ENCODE measurements around the gene UGT1A9.

Gene UGT1A9

DNA sequence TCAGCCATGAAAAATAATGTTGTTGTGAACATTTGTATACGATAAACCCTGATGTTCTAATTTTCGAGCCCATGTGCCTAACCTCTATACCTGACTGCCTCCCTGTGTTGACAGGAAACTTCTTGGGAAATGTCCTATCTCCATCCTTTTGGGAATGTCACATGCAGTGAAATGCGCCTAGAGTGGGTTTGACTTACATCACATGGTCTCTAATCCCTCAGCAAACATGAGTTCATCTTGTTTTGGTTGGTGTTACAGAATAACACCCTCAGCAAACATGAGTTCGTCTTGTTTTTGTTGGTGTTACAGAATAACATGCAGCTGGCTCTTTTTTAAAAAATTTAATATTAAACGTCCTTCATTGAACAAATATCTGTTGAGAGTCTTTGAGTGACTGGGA lies 16.6 kb downstream of the UGT1A9 start:
- DNase-seq (ENCODE audit: low spot score): no peak
- in situ Hi-C loops (cut with MboI; ENCODE audit: low pct_unique_long_range_greater_than_20kb, low sequenced_read_pairs, unreplicated experiment): no loop called here
- no peak for TF ChIP-seq CTCF (IDR thresholded peaks at IDR 0.05; ENCODE audit: extremely low read depth, insufficient read depth, missing control alignments)

DNA sequence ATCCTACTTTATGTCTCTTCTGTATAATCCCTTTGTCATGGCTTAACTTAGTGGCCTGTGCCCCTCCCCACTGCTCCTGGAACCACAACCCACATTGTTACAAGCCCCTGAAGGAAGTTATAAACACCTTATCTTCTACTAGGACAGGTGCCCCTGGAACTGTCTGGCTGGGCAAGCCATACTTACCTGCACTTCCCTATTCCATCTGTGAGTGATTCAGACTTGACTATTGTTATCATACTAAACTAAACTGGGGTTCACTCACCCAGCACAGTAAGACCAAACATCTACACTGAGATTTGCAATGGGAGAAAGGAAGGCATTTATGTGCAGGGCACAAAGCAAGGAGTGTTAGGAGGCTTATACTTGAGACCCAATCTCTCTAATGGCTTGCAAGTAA lies 17.3 kb downstream of the UGT1A9 start:
- DNase-seq (ENCODE audit: low spot score): no peak
- no peak for TF ChIP-seq CTCF (IDR thresholded peaks at IDR 0.05; ENCODE audit: extremely low read depth, insufficient read depth, missing control alignments)
- in situ Hi-C loops (cut with MboI; ENCODE audit: low pct_unique_long_range_greater_than_20kb, low sequenced_read_pairs, unreplicated experiment): no loop called here

DNA sequence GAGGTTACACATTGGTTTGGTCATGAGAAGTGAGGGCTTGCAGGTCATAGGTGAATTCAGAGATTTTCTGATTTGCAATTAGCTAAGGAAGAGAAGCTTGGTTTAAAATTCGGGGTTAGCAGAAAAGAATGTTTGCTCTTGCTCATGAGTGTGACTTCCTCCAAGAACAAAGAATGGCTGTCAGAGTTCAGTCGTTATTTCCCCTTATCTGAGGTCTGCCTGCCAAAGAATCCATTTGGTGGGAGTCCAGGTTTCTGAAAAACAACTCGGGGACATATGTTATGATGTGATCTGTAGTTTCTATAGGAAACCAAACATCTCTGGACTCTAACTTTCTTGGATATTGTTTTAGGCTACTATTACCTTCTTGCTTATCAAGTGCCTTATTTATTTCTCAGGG lies 17.8 kb downstream of the UGT1A9 start:
- in situ Hi-C loops (cut with MboI; ENCODE audit: low pct_unique_long_range_greater_than_20kb, low sequenced_read_pairs, unreplicated experiment): no loop called here
- no peak for DNase-seq (ENCODE audit: low spot score)
- TF ChIP-seq CTCF (IDR thresholded peaks at IDR 0.05; ENCODE audit: extremely low read depth, insufficient read depth, missing control alignments): no peak

DNA sequence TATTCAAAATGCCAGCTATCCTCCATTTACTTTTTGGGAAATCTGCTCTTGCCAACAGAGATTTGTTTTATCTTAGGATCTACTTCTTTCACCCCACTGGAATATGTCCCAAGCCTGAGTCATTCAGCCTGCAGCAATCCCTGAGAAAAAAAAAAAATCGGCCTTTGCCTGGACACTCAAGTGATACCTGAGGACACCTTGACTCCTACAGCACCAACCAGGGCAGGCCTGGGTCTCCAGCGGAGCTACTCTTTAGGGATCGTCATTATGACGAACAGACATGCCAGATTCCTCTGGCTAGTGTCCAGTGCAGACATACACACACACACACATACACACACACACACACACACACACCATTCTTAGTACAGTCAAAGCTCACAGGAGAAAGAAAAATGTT lies 18.7 kb downstream of the UGT1A9 start:
- in situ Hi-C loops (cut with MboI; ENCODE audit: low pct_unique_long_range_greater_than_20kb, low sequenced_read_pairs, unreplicated experiment): no loop called here
- TF ChIP-seq CTCF (IDR thresholded peaks at IDR 0.05; ENCODE audit: extremely low read depth, insufficient read depth, missing control alignments): no peak
- DNase-seq (ENCODE audit: low spot score): no peak

DNA sequence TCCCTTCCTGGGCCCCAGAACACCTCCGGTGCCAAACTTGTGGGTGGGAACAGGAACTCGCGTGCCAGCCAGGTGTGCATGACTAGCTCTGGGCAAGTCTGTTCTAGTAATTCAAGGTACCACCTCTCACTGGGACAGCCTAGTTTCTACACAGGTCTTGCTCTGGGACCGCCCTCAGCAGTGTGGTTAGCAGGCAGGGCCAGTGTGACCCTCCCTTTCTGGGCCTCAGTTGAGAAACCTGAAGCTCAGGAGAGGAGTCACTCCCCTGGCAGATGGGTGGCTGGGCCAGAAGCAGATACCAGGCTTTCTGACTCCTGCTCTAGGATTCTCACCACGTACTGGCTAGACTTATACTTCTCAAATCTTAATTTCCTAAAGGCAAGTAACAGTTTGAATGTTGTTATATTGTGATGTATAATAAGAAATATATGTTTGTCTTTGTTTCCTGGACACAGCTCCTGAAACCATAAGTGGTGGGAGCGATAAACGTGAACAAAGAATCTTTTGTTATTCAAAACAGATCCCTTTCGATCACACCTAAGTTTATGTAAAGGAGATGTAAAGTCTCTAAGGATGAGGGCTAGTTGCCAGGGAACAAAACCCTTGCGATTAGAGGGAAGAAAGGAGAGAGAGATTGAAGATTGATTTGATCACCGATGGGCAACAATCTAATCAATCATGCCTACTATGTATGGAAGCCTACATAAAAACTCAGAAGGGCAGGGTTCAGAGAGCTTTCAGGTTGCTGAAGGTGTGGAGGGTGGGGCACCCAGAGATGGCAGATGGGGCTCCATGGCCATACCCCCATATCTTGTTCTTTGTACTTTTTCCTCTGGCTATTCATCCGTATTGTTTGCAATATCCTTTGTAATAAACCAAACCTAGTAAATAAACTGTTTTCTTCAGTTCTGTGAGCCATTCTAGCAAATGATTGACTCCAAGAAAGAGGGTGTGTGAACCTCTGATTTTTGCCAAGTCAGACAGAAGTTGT lies 20.0 kb downstream of the UGT1A9 start:
- DNase-seq (ENCODE audit: low spot score): no peak
- no peak for TF ChIP-seq CTCF (IDR thresholded peaks at IDR 0.05; ENCODE audit: extremely low read depth, insufficient read depth, missing control alignments)
- in situ Hi-C loops (cut with MboI; ENCODE audit: low pct_unique_long_range_greater_than_20kb, low sequenced_read_pairs, unreplicated experiment): no loop called here

DNA sequence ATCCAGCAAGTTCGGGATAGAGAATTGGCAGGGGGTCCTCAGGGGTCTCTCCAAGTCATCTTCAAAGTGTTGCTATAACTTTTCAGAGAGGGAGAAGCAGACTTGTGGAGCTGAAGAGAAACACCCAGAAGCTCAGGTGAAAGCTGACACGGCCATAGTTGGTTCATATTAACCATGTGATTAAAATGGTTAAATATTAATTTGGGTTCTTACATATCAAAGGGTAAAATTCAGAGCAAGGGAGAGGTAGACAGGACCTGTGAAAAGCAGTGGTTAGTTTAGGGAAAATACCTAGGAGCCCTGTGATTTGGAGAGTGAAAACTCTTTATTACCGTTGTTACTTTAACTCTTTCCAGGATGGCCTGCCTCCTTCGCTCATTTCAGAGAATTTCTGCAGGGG lies 20.9 kb downstream of the UGT1A9 start, which contains the start of gene UGT1A6:
TSS of gene UGT1A6 (plus strand) at position 243 of the 400 bp plus-strand sequence. CDS start at position 358, 115 bp downstream.
- no peak for DNase-seq (ENCODE audit: low spot score)
- in situ Hi-C loops (cut with MboI; ENCODE audit: low pct_unique_long_range_greater_than_20kb, low sequenced_read_pairs, unreplicated experiment): no loop called here

More for the DNA sequence above, 20.9 kb downstream of the UGT1A9 start, which contains the start of gene UGT1A6:
- TF ChIP-seq CTCF (IDR thresholded peaks at IDR 0.05; ENCODE audit: extremely low read depth, insufficient read depth, missing control alignments): no peak
